ENCODE measurements around the gene ZNRF3. TPM values are rescaled to one million over a fixed set of nuclear protein-coding genes. Genes with fewer than 3 reads are reported as not detected.

ZNRF3 gene
- polyA plus RNA-seq, 6 donors from 2014 or later: 0.09 to 0.23 (median 0.17) TPM; not detected in 2

DNA sequence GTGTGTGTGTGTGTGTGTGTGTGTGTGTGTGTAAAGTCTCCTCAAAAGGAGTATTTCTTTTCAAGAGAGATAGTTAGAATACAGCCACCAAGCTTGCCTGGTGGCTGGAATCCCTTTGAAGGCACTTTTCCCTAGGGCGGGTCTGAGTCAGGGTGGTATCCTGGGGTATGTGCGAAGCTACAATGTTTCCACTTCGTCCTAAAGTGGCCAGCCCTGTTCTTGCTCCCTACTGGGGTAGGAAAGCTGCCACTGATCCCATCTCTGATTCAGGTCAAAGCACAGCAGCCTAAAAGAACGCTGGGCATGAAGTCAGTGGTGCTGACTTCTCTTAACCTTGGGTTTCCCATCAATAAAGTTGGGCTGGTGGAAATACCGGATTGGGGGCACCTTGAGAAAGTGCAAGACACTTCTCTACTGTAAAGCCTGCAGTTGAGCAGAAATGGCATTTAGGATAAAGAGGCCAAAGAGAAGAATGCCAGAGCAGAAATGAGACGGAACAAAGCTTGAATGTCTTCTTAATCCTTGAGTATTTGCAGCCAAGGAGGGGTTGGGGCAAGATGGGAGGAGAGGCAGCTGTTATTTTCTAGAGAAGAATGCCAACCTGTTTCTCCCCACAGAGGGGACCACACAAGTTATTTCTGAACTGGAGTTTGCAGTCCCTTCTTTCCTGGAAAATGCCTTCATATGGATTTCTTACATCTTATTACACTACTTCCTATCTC is 35.3 kb downstream of the ZNRF3 start:
- no peaks in the 10 kb centered on the region for H3K9me3 Mint-ChIP-seq
- H3K27me3 Mint-ChIP-seq: peaks cover 8 to 21% (median 8%) of the 10 kb centered on the region in 3 donors
- no peak for ATAC-seq (ENCODE audit: low read depth in 2 of 2)
- DNase-seq: no peak
- H3K4me3 Mint-ChIP-seq: no peak overlapping the region
- H3K27ac Mint-ChIP-seq: no peak overlapping the region
- peaks cover 0 to 10% (median 0%) of the 10 kb centered on the region in 3 donors for H3K4me1 Mint-ChIP-seq
- H3K36me3 Mint-ChIP-seq: no peaks in the 10 kb centered on the region

DNA sequence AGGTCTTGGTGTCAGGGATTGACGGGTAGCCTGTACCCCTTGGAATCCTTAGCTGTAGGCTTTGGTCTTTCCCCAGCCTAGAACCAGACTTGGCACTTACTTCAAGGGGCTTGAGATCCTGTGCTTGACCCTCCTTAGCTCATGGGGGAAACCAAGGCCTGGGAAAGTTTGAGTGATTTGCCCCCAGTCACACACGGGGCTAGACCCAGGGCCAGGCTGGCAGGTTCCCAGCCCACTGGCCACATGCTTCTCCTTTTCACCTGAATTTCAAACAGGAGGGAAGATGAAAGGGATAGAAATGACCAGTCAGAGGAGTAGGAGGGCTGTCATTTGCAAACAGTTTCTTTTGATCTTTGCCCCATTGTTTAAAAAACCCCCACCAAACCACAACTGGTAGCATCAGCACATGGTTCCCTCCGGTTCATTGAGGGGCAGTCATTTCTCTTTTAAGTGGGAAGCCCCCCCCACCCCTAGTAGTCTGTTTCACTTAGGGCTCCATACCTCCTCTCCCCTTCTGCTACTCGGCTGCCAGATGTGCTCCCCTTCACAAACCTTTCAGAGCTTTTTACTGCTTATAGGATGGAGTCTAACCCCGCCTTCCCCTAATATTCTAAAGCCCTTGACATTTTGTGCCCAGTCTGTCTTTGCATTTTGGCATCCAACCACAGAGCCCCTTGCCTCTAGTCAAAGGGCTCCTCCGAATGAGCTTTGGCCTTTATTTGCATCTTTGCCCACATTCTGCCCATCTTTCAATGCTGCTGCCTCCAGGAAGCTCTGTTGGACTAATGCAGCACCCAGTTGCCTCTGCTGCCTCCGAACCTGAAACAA is 37.6 kb downstream of the ZNRF3 start:
- Mint-ChIP-seq H3K27me3 (peaks cover 18 to 34% (median 18%) of the 10 kb centered on the region in 3 donors), H3K4me1 (peaks cover 0 to 10% (median 0%) of the 10 kb centered on the region in 3 donors), H3K27ac (peak overlapping the region in 1 of 6 donors; percentile 24), H3K9me3 (peaks cover 0 to under 1% (median 0%) of the 10 kb centered on the region in 7 donors), H3K36me3 (no peaks in the 10 kb centered on the region), H3K4me3 (no peak overlapping the region)
- DNase-seq (no peak), ATAC-seq (ENCODE audit: low read depth in 2 of 2) (no peak)

DNA sequence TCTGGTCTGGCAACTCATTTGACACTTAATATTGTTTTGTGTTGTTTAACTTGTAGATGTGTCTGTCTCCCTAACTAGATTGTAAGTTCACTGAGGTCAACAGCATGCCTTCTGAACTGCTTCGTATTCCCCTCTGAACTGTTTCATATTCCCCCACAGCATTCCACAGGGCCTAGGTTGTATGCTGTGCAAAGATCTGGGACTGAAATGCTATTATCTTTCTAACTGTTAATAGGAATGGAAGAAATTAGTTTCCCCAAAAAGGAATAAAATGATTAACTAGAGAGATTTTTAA is 38.2 kb downstream of the ZNRF3 start:
- H3K27ac Mint-ChIP-seq: no peak overlapping the region
- no peak for DNase-seq
- peaks cover 0 to 2% (median 0%) of the 10 kb centered on the region in 7 donors for H3K9me3 Mint-ChIP-seq
- no peak overlapping the region for H3K4me3 Mint-ChIP-seq
- no peaks in the 10 kb centered on the region for H3K36me3 Mint-ChIP-seq
- peaks cover 18 to 37% (median 22%) of the 10 kb centered on the region in 3 donors for H3K27me3 Mint-ChIP-seq
- H3K4me1 Mint-ChIP-seq: peaks cover 0 to 10% (median 0%) of the 10 kb centered on the region in 3 donors
- ATAC-seq (ENCODE audit: low read depth in 2 of 2): no peak

DNA sequence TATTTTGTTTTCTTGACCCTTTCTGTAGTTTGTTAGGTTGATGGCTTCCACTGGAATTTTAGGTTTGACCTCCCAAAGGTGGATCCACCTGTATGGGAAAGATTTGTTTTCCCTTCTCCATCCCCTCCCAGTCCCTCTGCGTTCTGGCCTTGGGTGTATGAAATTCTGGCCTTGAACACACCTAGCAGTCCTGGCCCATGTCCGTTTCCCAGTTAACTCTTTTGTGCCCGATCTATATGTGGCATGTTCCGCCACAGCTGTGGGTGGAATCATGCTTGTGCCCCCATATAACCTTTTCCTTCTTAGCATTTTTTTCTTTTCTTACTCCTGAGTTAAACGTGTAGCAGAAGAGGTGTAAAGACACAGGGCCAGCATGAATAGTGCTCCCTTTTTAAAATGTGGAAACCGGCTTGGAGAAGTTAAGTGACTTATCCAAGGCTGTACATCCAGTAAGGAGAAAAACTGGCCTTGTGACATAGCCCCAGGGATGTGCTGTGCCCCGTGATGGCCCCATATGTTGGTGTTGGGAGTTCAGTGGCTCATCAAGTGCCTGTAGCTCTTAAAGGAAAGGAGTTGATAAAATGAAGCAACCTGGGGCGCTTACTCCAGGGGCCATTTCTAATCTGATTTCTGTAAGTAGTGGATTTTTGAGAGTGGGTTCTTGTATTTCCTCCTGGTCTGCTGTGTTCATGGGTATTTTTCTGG is 39.3 kb downstream of the ZNRF3 start:
- DNase-seq (no peak), ATAC-seq (ENCODE audit: low read depth in 2 of 2) (no peak)
- Mint-ChIP-seq H3K27ac (no peak overlapping the region), H3K27me3 (peaks cover 21 to 43% (median 22%) of the 10 kb centered on the region in 3 donors), H3K9me3 (peaks cover 0 to 2% (median 0%) of the 10 kb centered on the region in 7 donors), H3K4me1 (peaks cover 0 to 10% (median 0%) of the 10 kb centered on the region in 3 donors), H3K36me3 (no peaks in the 10 kb centered on the region), H3K4me3 (no peak overlapping the region)

DNA sequence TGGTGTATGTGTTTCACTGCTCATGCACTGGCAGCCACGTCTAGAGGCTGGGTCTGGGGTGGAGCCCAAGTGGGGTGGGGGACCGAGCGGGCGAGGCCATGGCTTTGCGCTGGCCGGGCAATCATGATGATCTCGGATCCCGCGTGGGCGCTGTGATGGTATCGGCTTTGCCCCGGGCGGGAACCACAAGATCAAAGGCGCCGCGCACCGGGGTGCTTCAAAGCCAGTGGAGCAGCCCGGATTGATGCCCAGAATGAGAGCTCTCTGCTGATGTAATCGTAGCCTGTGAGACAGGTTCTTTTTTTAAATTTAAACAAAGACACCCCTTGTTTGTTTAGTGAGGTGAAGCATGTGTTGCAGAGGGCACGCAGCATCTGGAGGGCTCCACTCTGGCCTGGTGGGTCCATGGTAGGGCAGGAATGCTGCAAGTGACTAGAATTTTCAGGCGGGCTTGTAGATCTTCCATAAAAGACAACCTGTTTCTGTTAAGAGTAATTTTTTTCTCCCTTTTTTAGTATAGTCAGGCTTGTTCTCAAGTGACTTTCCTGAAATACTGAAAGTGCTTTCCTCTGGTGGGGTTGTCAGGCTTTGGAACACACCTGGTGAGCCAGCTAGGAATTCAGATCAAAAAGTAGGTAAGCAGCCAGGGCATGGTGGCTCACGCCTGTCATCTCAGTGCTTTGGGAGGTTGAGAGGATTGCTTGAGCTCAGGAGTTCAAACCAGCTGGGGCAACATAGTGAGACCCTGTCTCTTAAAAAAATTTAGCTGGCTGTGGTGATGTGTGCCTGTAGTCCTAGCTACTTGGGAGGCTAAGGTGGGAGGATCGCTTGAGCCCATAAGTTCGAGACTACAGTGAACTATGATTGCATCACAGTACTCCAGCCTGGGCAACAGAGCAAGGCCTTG is 40.7 kb downstream of the ZNRF3 start:
- H3K27ac Mint-ChIP-seq: no peak overlapping the region
- H3K4me3 Mint-ChIP-seq: peak overlapping the region in 1 of 8 donors; percentile 29
- H3K9me3 Mint-ChIP-seq: peaks cover 0 to 2% (median 0%) of the 10 kb centered on the region in 7 donors
- no peaks in the 10 kb centered on the region for H3K36me3 Mint-ChIP-seq
- ATAC-seq (ENCODE audit: low read depth in 2 of 2) (no peak), DNase-seq (no peak)
- peaks cover 21 to 43% (median 22%) of the 10 kb centered on the region in 3 donors for H3K27me3 Mint-ChIP-seq
- peaks cover 0 to 4% (median 0%) of the 10 kb centered on the region in 3 donors for H3K4me1 Mint-ChIP-seq

DNA sequence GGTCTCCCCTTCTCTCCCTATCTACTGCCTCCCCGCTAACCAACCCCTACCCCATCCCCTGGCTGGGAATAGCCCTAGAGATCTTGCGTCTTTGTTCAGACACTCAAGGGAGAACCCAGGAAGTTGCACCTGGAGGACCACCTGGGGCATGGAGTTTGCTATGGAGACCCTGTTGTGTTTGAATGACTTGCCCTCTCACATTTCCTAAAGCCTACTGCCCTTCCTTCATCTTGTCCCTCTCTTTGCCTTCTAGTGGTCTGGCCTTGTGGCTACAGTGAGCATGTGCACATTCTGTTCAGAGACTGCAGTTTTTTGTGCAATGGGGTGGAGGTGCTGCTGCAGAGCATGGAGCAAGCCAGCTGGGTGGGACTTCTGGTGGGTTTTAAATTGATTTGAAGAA is 42.5 kb downstream of the ZNRF3 start:
- H3K27ac Mint-ChIP-seq: no peak overlapping the region
- peaks cover 4 to 10% (median 8%) of the 10 kb centered on the region in 3 donors for H3K4me1 Mint-ChIP-seq
- ATAC-seq (ENCODE audit: low read depth in 2 of 2) (no peak), DNase-seq (no peak)
- H3K4me3 Mint-ChIP-seq: no peak overlapping the region
- peaks cover 22 to 43% (median 25%) of the 10 kb centered on the region in 3 donors for H3K27me3 Mint-ChIP-seq
- H3K9me3 Mint-ChIP-seq: peaks cover 0 to 2% (median 0%) of the 10 kb centered on the region in 7 donors
- no peaks in the 10 kb centered on the region for H3K36me3 Mint-ChIP-seq

DNA sequence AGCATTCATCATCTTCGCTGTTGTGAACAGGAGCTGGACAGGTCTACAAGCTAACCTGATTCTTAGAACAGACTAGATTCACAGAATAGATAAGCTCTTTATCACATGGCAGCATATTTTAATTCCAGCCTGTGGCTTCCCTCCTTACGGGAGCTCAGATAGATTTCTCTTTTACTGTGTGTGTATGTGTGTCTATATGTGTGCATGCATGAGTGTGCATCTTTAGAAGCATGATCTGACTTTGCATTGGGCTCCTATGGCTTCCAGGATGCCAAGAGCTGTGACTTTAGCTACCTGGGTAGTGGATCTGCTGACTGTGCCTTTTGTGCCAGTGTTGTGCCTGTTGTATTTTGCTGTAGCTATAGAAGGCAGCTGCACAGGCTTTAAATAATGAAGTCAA is 44.3 kb downstream of the ZNRF3 start:
- Mint-ChIP-seq H3K27me3 (peaks cover 19 to 49% (median 34%) of the 10 kb centered on the region in 3 donors), H3K4me1 (peaks cover 4 to 11% (median 6%) of the 10 kb centered on the region in 3 donors), H3K9me3 (peaks cover 0 to 2% (median 0%) of the 10 kb centered on the region in 7 donors), H3K36me3 (no peaks in the 10 kb centered on the region), H3K4me3 (no peak overlapping the region), H3K27ac (no peak overlapping the region)
- DNase-seq: no peak
- ATAC-seq (ENCODE audit: low read depth in 2 of 2): no peak

DNA sequence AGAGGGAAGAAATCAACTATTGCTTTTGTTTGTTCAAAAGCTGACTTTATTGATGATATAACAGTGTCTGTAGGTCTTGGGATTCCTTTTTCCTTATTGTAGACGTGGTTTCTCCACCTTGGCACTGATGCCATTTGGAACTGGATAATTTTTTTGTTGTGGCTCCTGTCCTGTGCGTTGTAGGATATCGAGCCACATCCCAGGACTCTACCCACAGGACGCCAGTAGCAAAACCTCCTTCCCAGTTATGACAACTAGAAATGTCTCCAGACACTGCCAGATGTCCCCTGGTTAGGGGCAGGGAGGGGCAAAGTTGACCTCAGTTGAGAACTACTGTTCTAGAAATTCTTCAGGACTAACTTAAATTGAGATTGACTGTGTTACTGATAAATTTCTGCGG is 45.8 kb downstream of the ZNRF3 start:
- no peak overlapping the region for H3K27ac Mint-ChIP-seq
- H3K9me3 Mint-ChIP-seq: peaks cover 0 to 2% (median 0%) of the 10 kb centered on the region in 7 donors
- DNase-seq (no peak), ATAC-seq (ENCODE audit: low read depth in 2 of 2) (no peak)
- H3K4me1 Mint-ChIP-seq: peaks cover 4 to 11% (median 6%) of the 10 kb centered on the region in 3 donors
- H3K36me3 Mint-ChIP-seq: no peaks in the 10 kb centered on the region
- H3K27me3 Mint-ChIP-seq: peaks cover 20 to 46% (median 43%) of the 10 kb centered on the region in 3 donors
- H3K4me3 Mint-ChIP-seq: no peak overlapping the region

DNA sequence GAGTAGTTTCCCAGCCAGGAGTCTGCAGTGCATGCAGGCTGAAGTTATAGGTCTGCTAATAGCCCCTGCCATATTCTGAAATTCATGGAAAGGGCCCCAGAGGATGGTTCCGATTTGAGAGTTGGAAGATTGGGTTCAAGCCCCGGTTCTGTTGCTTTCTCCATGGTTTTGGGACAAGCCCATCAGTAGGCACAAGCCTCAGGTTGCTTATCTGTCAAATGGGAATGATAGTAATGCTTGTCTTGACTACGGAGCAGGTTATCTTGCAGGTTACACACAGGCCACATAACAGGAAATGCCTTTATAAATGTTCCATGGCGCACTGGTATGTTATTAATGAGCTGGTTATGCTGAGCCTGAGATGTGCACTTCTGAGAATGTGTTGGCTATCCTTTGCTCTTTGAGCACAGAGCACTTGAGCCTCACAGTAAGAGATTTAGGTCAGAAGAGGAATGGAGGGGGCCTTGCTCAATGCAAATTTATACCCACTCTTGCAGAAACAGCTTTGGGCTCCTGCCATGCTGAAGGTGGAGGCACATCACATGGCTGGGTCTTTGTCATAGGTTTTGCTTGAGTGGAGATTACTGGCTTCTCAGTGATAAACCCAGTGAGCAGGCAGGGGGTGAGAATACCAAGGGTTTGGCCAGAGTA is 47.1 kb downstream of the ZNRF3 start:
- Mint-ChIP-seq H3K36me3 (no peaks in the 10 kb centered on the region), H3K27me3 (peaks cover 15 to 47% (median 47%) of the 10 kb centered on the region in 3 donors), H3K4me1 (peaks cover 4 to 11% (median 6%) of the 10 kb centered on the region in 3 donors), H3K4me3 (no peak overlapping the region), H3K27ac (peak overlapping the region in 1 of 6 donors; percentile 39), H3K9me3 (peaks cover 0 to 2% (median 0%) of the 10 kb centered on the region in 7 donors)
- ATAC-seq (ENCODE audit: low read depth in 2 of 2) (peak in 1 of 2 donors; percentile 28), DNase-seq (no peak)

DNA sequence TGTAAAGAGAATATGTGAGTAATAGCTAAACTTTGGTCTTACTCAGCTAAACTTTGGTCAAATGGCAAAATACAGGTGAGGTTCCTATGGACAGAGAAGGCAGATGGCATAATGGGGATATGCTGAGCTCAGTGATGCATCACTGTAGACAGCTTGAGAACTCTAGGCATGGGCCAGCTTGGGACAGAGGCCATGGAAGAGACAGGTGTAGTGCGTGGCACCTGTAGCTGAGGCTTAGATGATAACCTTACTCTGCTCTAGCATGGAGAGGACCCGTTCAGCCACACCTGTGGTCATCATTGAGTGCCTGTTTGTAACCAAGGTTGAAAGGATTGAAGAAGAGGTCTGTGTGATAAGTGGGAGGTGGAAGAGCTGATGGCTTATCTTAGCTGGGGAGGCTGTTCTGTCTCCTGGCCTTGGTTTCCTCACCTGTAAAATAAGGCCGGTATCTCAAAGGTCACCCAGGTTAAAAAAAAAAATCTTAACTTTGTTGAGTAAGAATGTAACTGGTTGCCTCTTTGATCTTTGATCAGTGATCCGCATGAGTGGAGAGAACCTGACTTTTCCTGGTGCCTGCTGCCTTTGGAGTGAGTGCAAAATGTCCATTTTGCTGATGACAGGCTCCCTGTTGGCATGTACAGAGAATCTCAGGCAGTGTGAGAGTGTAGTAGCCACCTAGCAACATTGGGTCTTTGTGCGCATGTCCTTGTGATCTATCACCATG is 48.6 kb downstream of the ZNRF3 start:
- Mint-ChIP-seq H3K4me1 (peaks cover 4 to 11% (median 6%) of the 10 kb centered on the region in 3 donors), H3K36me3 (no peaks in the 10 kb centered on the region), H3K4me3 (no peak overlapping the region), H3K27ac (no peak overlapping the region), H3K27me3 (peaks cover 17 to 52% (median 48%) of the 10 kb centered on the region in 3 donors), H3K9me3 (no peaks in the 10 kb centered on the region)
- no peak for ATAC-seq (ENCODE audit: low read depth in 2 of 2)
- no peak for DNase-seq

DNA sequence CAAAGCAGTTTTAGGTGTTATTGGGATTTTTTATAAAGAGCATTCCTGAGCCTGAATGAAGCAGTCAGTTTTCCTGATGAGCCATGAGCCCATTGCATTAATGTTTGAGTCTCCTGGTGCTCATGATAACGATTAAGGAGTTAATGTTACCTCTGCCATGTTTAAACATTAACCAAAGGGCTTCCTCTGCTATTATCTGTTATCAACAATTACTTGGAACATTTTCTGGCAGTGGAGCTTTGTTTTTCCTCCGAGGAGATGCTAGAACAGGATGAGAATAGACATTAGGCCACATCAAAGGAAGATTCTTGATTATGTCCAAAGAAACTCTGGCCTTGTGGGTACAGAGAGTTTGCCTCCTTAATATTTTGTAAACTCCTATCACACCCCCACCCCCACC is 49.9 kb downstream of the ZNRF3 start:
- H3K9me3 Mint-ChIP-seq: no peaks in the 10 kb centered on the region
- DNase-seq (no peak), ATAC-seq (ENCODE audit: low read depth in 2 of 2) (no peak)
- H3K27ac Mint-ChIP-seq: no peak overlapping the region
- H3K4me3 Mint-ChIP-seq: no peak overlapping the region
- H3K27me3 Mint-ChIP-seq: peaks cover 14 to 50% (median 46%) of the 10 kb centered on the region in 3 donors
- H3K4me1 Mint-ChIP-seq: peaks cover 4 to 11% (median 6%) of the 10 kb centered on the region in 3 donors
- H3K36me3 Mint-ChIP-seq: no peaks in the 10 kb centered on the region

All from naive B cell (primary cell).